ENCODE data around the gene PRPF8. TPM values are rescaled to one million over a fixed set of nuclear protein-coding genes. Genes with fewer than 3 reads are reported as not detected.

Gene PRPF8
- total and polyA plus RNA-seq, 2 of the 13 experiments (the other 11 are each of a cell fraction or from before 2014, with no cell fraction given), result 112 to 179 TPM

DNA sequence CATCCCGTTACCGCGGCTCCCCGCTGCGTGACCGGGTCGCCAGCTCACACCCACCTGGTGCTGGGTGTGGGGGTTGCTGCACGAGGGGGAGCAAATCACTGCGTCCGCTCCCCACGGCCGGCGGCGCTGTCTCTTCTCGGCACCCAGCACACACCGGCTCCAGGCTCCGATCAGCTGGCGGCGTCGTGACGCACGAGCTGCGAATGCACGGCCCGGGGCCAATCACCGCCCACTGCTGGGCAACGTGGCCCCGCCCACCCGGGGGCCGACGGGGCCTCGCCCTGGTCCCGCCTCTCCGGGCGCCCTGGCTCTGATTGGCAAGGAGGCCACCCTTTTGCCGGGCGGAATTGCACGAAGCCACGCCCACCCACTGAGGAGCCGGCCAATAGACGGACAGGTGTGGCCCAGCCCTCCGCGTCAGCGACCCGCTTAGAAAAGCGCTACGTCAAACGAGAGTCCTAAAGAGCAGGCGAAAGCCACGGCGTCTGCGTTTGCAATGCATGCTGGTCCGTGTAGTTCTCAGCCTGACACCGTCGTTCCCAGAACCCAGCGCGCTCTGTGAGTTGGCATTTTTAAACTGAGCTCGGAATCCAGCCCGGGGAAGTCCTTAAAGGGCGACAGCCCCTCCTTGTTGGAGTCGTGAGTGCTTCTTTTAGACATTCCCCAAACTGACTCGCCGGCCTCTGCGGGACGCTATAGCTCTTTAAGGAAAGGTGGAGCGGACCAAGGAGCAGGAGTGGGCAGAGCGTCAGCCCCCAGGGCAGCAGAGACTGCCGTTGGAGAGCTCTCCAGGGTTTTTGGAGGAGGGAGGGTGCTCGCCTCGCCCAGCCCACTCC is 31.6 kb upstream of the PRPF8 start (continued):
- TF ChIP-seq, protein P1, sequence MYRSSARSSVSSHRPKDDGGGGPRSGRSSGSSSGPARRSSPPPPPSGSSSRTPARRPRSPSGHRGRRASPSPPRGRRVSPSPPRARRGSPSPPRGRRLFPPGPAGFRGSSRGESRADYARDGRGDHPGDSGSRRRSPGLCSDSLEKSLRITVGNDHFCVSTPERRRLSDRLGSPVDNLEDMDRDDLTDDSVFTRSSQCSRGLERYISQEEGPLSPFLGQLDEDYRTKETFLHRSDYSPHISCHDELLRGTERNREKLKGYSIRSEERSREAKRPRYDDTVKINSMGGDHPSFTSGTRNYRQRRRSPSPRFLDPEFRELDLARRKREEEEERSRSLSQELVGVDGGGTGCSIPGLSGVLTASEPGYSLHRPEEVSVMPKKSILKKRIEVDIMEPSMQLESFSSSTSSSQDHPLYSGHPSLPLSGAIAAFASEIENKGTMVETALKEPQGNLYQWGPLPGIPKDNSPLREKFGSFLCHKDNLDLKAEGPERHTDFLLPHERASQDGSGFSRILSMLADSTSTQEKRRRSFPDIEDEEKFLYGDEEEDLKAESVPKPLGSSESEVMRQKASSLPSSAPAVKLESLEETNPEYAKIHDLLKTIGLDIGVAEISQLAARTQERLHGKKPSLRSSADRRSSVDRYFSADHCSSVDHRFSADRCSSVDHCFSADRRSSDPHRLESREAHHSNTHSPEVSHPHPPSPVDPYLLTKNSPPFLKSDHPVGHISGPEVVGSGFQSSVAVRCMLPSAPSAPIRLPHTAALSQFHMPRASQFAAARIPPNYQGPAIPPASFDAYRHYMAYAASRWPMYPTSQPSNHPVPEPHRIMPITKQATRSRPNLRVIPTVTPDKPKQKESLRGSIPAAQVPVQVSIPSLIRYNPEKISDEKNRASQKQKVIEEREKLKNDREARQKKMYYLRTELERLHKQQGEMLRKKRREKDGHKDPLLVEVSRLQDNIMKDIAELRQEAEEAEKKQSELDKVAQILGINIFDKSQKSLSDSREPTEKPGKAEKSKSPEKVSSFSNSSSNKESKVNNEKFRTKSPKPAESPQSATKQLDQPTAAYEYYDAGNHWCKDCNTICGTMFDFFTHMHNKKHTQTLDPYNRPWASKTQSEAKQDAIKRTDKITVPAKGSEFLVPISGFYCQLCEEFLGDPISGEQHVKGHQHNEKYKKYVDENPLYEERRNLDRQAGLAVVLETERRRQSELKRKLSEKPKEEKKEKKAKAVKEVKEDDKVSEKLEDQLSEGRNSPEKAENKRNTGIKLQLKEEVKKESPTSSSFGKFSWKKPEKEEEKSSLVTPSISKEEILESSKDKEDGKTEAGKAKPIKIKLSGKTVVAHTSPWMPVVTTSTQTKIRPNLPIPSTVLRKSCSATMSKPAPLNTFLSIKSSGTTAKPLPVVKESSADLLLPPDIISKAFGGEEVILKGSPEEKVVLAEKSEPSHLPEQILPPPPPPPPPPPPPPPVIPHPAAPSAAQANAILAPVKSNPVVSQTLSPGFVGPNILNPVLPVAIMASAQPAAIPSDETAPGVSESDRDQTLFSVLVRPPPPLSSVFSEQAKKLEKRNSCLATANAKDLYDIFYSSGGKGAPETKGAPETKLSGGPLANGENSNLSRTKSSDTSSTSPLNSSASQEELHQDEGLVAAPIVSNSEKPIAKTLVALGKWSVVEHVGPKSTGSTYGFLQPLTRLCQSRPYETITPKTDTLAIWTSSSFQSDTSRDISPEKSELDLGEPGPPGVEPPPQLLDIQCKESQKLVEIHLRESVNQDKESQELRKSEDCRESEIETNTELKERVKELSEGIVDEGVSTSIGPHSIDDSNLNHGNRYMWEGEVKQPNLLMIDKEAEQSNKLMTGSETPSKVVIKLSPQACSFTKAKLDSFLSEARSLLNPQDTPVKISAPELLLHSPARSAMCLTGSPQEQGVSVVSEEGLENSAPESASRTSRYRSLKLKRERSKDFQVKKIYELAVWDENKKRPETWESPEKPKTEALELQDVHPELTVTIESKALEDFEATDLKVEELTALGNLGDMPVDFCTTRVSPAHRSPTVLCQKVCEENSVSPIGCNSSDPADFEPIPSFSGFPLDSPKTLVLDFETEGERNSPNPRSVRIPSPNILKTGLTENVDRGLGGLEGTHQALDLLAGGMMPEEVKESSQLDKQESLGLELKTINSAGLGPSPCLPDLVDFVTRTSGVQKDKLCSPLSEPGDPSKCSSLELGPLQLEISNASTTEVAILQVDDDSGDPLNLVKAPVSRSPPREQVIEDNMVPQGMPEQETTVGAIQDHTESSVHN (CRISPR knock-in tag; IDR thresholded peaks at IDR 0.05), result no peak
- TF ChIP-seq ZNF879 (CRISPR knock-in tag; IDR thresholded peaks at IDR 0.05), result no peak
- TF ChIP-seq, protein P2, sequence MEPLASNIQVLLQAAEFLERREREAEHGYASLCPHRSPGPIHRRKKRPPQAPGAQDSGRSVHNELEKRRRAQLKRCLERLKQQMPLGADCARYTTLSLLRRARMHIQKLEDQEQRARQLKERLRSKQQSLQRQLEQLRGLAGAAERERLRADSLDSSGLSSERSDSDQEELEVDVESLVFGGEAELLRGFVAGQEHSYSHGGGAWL (CRISPR knock-in tag; IDR thresholded peaks at IDR 0.05), result peak; percentile 94
- no peak for TF ChIP-seq CC2D1A (CRISPR knock-in tag; IDR thresholded peaks at IDR 0.05)
- TF ChIP-seq SRSF9 (IDR thresholded peaks at IDR 0.05; ENCODE audit: borderline replicate concordance, insufficient read depth, low read depth, low read length, poor library complexity, severe bottlenecking), result no peak
- peak; percentile 88 for TF ChIP-seq NFE2L2 (IDR thresholded peaks at IDR 0.05; ENCODE audit: low read length)
- TF ChIP-seq GTF2F1 (IDR thresholded peaks at IDR 0.05; ENCODE audit: low read length), result no peak
- TF ChIP-seq BORCS8-MEF2B (CRISPR knock-in tag; IDR thresholded peaks at IDR 0.05), result no peak
- TF ChIP-seq DMAP1 (CRISPR knock-in tag; IDR thresholded peaks at IDR 0.05), result peak; percentile 68; the same call in 1 of the 2 replicates
- TF ChIP-seq SP4 (CRISPR knock-in tag; IDR thresholded peaks at IDR 0.05), result peak; percentile 100
- TF ChIP-seq, protein P3, sequence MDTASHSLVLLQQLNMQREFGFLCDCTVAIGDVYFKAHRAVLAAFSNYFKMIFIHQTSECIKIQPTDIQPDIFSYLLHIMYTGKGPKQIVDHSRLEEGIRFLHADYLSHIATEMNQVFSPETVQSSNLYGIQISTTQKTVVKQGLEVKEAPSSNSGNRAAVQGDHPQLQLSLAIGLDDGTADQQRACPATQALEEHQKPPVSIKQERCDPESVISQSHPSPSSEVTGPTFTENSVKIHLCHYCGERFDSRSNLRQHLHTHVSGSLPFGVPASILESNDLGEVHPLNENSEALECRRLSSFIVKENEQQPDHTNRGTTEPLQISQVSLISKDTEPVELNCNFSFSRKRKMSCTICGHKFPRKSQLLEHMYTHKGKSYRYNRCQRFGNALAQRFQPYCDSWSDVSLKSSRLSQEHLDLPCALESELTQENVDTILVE (CRISPR knock-in tag; IDR thresholded peaks at IDR 0.05), result no peak; the same call in 1 of the 2 replicates
- no peak for TF ChIP-seq CHD4 (IDR thresholded peaks at IDR 0.05; ENCODE audit: borderline replicate concordance, low read length)
- TF ChIP-seq RFX1 (IDR thresholded peaks at IDR 0.05), result no peak
- no peak for TF ChIP-seq WIZ (CRISPR knock-in tag; IDR thresholded peaks at IDR 0.05)
- TF ChIP-seq SOX5 (CRISPR knock-in tag; IDR thresholded peaks at IDR 0.05; ENCODE audit: borderline replicate concordance), result no peak
- TF ChIP-seq ZNF235 (CRISPR knock-in tag; IDR thresholded peaks at IDR 0.05; ENCODE audit: borderline replicate concordance), result no peak
- TF ChIP-seq, protein P4, sequence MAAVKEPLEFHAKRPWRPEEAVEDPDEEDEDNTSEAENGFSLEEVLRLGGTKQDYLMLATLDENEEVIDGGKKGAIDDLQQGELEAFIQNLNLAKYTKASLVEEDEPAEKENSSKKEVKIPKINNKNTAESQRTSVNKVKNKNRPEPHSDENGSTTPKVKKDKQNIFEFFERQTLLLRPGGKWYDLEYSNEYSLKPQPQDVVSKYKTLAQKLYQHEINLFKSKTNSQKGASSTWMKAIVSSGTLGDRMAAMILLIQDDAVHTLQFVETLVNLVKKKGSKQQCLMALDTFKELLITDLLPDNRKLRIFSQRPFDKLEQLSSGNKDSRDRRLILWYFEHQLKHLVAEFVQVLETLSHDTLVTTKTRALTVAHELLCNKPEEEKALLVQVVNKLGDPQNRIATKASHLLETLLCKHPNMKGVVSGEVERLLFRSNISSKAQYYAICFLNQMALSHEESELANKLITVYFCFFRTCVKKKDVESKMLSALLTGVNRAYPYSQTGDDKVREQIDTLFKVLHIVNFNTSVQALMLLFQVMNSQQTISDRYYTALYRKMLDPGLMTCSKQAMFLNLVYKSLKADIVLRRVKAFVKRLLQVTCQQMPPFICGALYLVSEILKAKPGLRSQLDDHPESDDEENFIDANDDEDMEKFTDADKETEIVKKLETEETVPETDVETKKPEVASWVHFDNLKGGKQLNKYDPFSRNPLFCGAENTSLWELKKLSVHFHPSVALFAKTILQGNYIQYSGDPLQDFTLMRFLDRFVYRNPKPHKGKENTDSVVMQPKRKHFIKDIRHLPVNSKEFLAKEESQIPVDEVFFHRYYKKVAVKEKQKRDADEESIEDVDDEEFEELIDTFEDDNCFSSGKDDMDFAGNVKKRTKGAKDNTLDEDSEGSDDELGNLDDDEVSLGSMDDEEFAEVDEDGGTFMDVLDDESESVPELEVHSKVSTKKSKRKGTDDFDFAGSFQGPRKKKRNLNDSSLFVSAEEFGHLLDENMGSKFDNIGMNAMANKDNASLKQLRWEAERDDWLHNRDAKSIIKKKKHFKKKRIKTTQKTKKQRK (IDR thresholded peaks at IDR 0.05; ENCODE audit: low read length), result no peak
